ENCODE measurements around the gene SLC43A2.

GRCh38 chr17:1605681-1606351, 22.8 kb downstream of the SLC43A2 start:
- TF ChIP-seq CTCF (IDR thresholded peaks at IDR 0.05) (no peak), POLR2A (IDR thresholded peaks at IDR 0.05) (no peak)

All from right lobe of liver (tissue), 4 donors.